IMR-90 (cell line): ENCODE results near the gene CELA2B.

Source experiments
- RAD21 ChIP-seq: IDR thresholded peaks from 2 replicates; pipeline ENCODE4 v1.6.1; 2012; ENCODE audit warnings: low read length, improper control_type of control experiment
- TF ChIP-seq, protein P1 (sequence below): fragments of 150-350 bp; IDR thresholded peaks from 2 replicates; pipeline ENCODE4 v1.6.1; 2017; ENCODE audit warnings: mild to moderate bottlenecking, antibody characterized with exemption, low read length, low read depth
- TF ChIP-seq, protein P2 (sequence below): conservative IDR thresholded peaks from 2 replicates; pipeline ENCODE4 v1.5.1; 2012; ENCODE audit warnings: mild to moderate bottlenecking, low read depth, low read length, improper control_type of control experiment
- TF ChIP-seq, protein P3 (sequence below): fragments of 150-350 bp; IDR thresholded peaks from 2 replicates; pipeline ENCODE4 v1.6.1; 2016; ENCODE audit warnings: low read depth, mild to moderate bottlenecking, low read length, moderate library complexity, borderline replicate concordance

DNA sequence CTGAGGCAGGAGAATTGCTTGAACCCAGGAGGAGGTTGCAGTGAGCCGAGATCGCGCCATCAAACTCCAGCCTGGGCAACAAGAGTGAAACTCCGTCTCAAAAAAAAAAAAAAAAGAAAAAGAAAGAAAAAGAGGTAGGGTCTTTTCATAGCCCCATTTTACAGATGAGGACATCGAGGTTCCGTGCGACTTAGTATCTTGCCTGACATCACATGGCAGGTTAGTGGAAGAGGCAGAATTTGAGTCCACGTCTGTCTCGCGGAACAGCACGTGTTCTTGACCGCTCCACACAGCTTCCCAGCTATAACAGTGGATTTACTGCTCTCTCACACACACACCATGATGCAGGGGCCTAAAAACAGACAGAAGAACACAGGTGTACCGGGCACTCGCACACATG lies 36.6 kb upstream of the CELA2B start:
- no peak for TF ChIP-seq RAD21
- TF ChIP-seq, protein P1, sequence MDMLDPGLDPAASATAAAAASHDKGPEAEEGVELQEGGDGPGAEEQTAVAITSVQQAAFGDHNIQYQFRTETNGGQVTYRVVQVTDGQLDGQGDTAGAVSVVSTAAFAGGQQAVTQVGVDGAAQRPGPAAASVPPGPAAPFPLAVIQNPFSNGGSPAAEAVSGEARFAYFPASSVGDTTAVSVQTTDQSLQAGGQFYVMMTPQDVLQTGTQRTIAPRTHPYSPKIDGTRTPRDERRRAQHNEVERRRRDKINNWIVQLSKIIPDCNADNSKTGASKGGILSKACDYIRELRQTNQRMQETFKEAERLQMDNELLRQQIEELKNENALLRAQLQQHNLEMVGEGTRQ, result no peak
- TF ChIP-seq, protein P2, sequence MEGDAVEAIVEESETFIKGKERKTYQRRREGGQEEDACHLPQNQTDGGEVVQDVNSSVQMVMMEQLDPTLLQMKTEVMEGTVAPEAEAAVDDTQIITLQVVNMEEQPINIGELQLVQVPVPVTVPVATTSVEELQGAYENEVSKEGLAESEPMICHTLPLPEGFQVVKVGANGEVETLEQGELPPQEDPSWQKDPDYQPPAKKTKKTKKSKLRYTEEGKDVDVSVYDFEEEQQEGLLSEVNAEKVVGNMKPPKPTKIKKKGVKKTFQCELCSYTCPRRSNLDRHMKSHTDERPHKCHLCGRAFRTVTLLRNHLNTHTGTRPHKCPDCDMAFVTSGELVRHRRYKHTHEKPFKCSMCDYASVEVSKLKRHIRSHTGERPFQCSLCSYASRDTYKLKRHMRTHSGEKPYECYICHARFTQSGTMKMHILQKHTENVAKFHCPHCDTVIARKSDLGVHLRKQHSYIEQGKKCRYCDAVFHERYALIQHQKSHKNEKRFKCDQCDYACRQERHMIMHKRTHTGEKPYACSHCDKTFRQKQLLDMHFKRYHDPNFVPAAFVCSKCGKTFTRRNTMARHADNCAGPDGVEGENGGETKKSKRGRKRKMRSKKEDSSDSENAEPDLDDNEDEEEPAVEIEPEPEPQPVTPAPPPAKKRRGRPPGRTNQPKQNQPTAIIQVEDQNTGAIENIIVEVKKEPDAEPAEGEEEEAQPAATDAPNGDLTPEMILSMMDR, result no peak
- TF ChIP-seq, protein P3, sequence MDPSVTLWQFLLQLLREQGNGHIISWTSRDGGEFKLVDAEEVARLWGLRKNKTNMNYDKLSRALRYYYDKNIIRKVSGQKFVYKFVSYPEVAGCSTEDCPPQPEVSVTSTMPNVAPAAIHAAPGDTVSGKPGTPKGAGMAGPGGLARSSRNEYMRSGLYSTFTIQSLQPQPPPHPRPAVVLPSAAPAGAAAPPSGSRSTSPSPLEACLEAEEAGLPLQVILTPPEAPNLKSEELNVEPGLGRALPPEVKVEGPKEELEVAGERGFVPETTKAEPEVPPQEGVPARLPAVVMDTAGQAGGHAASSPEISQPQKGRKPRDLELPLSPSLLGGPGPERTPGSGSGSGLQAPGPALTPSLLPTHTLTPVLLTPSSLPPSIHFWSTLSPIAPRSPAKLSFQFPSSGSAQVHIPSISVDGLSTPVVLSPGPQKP, result no peak
